ENCODE data around the gene HS6ST2. TPM values are rescaled to one million over a fixed set of nuclear protein-coding genes. Genes with fewer than 3 reads are reported as not detected.

The HS6ST2 gene
- total RNA-seq, 1 experiment from 2014 or later, result 24.6 TPM

DNA sequence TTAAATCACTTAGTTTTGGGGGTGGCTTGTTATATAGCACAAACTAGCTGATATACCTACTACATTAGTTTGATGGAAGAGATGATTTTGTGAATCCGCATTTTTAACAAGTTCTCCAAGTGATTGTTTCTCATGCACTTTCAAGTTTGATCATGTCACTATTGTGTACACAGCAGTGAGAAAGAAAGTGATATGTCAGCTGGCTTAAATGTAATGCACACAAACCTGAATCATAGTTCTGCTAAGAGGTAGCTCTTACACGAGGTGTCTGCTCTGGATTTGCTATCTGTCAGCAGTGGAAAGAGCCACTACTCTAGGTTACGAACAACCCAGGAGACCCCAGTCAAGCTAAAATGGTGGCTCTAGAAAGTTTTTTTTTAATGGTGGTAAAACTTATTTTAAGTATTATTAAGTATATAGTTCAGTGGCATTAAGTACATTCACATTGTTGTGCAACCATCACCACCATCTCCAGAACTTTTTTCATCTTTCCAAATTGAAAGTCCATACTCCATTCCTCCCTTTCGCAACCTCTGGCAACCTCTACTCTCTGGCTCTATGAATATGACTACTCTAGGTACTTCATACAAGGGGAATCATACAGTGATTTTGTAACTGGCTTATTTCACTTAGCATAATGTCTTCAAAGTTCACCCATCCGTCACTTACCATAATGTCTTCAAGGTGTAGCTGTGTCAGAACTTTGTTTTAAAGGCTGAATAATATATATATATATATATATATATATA is 147.3 kb downstream of the HS6ST2 start (continued):
- TF ChIP-seq, protein P1, sequence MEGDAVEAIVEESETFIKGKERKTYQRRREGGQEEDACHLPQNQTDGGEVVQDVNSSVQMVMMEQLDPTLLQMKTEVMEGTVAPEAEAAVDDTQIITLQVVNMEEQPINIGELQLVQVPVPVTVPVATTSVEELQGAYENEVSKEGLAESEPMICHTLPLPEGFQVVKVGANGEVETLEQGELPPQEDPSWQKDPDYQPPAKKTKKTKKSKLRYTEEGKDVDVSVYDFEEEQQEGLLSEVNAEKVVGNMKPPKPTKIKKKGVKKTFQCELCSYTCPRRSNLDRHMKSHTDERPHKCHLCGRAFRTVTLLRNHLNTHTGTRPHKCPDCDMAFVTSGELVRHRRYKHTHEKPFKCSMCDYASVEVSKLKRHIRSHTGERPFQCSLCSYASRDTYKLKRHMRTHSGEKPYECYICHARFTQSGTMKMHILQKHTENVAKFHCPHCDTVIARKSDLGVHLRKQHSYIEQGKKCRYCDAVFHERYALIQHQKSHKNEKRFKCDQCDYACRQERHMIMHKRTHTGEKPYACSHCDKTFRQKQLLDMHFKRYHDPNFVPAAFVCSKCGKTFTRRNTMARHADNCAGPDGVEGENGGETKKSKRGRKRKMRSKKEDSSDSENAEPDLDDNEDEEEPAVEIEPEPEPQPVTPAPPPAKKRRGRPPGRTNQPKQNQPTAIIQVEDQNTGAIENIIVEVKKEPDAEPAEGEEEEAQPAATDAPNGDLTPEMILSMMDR (IDR thresholded peaks at IDR 0.05 in 2 of 3, conservative IDR thresholded peaks at IDR 0.05 in 1 of 3; ENCODE audit: borderline replicate concordance in 1 of 3, insufficient read depth in 1 of 3, low read depth in 2 of 3, low read length in 2 of 3), result no peak
- TF ChIP-seq POLR2AphosphoS5 (IDR thresholded peaks at IDR 0.05; ENCODE audit: low read depth, low read length) (no peak), ELF1 (IDR thresholded peaks at IDR 0.05; ENCODE audit: borderline replicate concordance, low read depth) (no peak), YY1 (IDR thresholded peaks at IDR 0.05; ENCODE audit: extremely low read depth, insufficient replicate concordance, low read depth, low read length) (no peak), CEBPB (IDR thresholded peaks at IDR 0.05; ENCODE audit: low read depth) (no peak)

DNA sequence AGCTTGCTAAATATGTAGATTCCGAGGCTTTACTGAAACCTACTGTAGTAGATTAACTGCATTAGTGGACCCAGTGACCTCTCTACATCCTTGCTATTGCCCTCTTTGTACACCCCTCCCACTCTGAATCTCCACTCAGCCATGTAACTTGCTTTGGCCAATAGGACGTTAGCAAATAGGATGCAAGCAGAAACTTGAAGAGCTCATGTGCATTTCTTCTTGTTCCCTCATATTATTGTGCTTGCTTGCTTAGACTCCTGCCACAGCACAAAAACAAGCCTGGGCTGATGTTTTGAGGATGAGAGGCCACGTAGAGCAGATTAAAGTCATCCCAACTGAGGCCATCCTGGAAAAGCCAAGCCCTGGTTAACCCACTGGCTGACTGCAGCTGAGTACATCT is 147.9 kb downstream of the HS6ST2 start:
- CTCF ChIA-PET, result no interaction called here
- Histone ChIP-seq H3K9me2 (ENCODE audit: insufficient read depth) (no peaks in the 10 kb centered on the region), H3K9me3 (ENCODE audit: control insufficient read depth in 1 of 2, insufficient read depth in 1 of 2, low read depth in 1 of 2, low read length in 2 of 2) (no peaks in the 10 kb centered on the region), H3K9ac (ENCODE audit: low read length) (no peak overlapping the region), H3K27ac (ENCODE audit: low read depth, low read length) (no peak overlapping the region), H2AFZ (ENCODE audit: low read depth, low read length, poor library complexity, severe bottlenecking) (no peak overlapping the region), H3K79me2 (ENCODE audit: insufficient read depth, low read length) (no peaks in the 10 kb centered on the region), H3K4me3 (replicated peaks in 1 of 2; ENCODE audit: low read depth in 1 of 2, low read length in 2 of 2) (no peak overlapping the region), H3K27me3 (ENCODE audit: insufficient read depth, low read length) (no peaks in the 10 kb centered on the region), H3K36me3 (ENCODE audit: control insufficient read depth in 1 of 2, insufficient read depth in 2 of 2, low read length in 2 of 2) (no peaks in the 10 kb centered on the region), H4K20me1 (ENCODE audit: insufficient read depth) (no peaks in the 10 kb centered on the region), H3K4me2 (ENCODE audit: low read length) (no peak overlapping the region), H3K4me1 (ENCODE audit: control insufficient read depth in 1 of 2, insufficient read depth in 2 of 2, low read length in 2 of 2) (no peaks in the 10 kb centered on the region)
- BruUV-seq (replicated peaks), result no TSS peak
- ATAC-seq (no peak), DNase-seq (ENCODE audit: low read depth, low spot score) (no peak)
- RAD21 ChIA-PET (ENCODE audit: low non-redundant PET in 1 of 2, low total read pairs in 2 of 2, uncharacterized antibody in 2 of 2, unreplicated experiment in 2 of 2), result no interaction called here
- POLR2A ChIA-PET, result no interaction called here
- intact Hi-C loops (cut with micrococcal nuclease), result no loop called here
- no peak for TF ChIP-seq EZH2phosphoT487 (IDR thresholded peaks at IDR 0.05; ENCODE audit: borderline replicate concordance)
- TF ChIP-seq, protein P2, sequence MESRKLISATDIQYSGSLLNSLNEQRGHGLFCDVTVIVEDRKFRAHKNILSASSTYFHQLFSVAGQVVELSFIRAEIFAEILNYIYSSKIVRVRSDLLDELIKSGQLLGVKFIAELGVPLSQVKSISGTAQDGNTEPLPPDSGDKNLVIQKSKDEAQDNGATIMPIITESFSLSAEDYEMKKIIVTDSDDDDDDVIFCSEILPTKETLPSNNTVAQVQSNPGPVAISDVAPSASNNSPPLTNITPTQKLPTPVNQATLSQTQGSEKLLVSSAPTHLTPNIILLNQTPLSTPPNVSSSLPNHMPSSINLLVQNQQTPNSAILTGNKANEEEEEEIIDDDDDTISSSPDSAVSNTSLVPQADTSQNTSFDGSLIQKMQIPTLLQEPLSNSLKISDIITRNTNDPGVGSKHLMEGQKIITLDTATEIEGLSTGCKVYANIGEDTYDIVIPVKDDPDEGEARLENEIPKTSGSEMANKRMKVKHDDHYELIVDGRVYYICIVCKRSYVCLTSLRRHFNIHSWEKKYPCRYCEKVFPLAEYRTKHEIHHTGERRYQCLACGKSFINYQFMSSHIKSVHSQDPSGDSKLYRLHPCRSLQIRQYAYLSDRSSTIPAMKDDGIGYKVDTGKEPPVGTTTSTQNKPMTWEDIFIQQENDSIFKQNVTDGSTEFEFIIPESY (IDR thresholded peaks at IDR 0.05; ENCODE audit: extremely low read depth, insufficient replicate concordance, low read length), result no peak
- TF ChIP-seq CBX3 (IDR thresholded peaks at IDR 0.05; ENCODE audit: low read depth), result no peak
- no peak for TF ChIP-seq YY1 (IDR thresholded peaks at IDR 0.05; ENCODE audit: extremely low read depth, insufficient replicate concordance, low read depth, low read length)
- no peak for TF ChIP-seq RAD21 (IDR thresholded peaks at IDR 0.05; ENCODE audit: low read depth)
- no peak for TF ChIP-seq ZNF274 (IDR thresholded peaks at IDR 0.05; ENCODE audit: low read depth, low read length)
- TF ChIP-seq, protein P1 (IDR thresholded peaks at IDR 0.05 in 2 of 3, conservative IDR thresholded peaks at IDR 0.05 in 1 of 3; ENCODE audit: borderline replicate concordance in 1 of 3, insufficient read depth in 1 of 3, low read depth in 2 of 3, low read length in 2 of 3), result no peak
- TF ChIP-seq, protein P3, sequence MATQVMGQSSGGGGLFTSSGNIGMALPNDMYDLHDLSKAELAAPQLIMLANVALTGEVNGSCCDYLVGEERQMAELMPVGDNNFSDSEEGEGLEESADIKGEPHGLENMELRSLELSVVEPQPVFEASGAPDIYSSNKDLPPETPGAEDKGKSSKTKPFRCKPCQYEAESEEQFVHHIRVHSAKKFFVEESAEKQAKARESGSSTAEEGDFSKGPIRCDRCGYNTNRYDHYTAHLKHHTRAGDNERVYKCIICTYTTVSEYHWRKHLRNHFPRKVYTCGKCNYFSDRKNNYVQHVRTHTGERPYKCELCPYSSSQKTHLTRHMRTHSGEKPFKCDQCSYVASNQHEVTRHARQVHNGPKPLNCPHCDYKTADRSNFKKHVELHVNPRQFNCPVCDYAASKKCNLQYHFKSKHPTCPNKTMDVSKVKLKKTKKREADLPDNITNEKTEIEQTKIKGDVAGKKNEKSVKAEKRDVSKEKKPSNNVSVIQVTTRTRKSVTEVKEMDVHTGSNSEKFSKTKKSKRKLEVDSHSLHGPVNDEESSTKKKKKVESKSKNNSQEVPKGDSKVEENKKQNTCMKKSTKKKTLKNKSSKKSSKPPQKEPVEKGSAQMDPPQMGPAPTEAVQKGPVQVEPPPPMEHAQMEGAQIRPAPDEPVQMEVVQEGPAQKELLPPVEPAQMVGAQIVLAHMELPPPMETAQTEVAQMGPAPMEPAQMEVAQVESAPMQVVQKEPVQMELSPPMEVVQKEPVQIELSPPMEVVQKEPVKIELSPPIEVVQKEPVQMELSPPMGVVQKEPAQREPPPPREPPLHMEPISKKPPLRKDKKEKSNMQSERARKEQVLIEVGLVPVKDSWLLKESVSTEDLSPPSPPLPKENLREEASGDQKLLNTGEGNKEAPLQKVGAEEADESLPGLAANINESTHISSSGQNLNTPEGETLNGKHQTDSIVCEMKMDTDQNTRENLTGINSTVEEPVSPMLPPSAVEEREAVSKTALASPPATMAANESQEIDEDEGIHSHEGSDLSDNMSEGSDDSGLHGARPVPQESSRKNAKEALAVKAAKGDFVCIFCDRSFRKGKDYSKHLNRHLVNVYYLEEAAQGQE (IDR thresholded peaks at IDR 0.05; ENCODE audit: low read depth), result no peak
- TF ChIP-seq, protein P4, sequence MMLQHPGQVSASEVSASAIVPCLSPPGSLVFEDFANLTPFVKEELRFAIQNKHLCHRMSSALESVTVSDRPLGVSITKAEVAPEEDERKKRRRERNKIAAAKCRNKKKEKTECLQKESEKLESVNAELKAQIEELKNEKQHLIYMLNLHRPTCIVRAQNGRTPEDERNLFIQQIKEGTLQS (IDR thresholded peaks at IDR 0.05), result no peak

All from HCT116 (cell line).